Mononuclear cell (primary cell): Measurements from ENCODE around the gene KIAA0825. TPM values are rescaled to one million over a fixed set of nuclear protein-coding genes. Genes with fewer than 3 reads are reported as not detected.

ENCODE experiments used
- H3K27me3 ChIP-seq: 2 replicates; pipeline ENCODE4 v1.6.0; 2011; ENCODE audit warnings: low read length, control low read depth; ENCODE audit not compliant: insufficient read depth
- H3K4me1 ChIP-seq: 2 replicates; pipeline ENCODE4 v1.5.1; 2011; ENCODE audit warnings: mild to moderate bottlenecking, low read length, control low read depth; ENCODE audit not compliant: insufficient read depth
- H3K4me3 ChIP-seq: 2 replicates; pipeline ENCODE4 v1.5.1; 2011; ENCODE audit warnings: mild to moderate bottlenecking, low read length, moderate library complexity
- H3K9me3 ChIP-seq: 2 replicates; pipeline ENCODE4 v1.5.1; 2011; ENCODE audit warnings: low read depth, mild to moderate bottlenecking, control low read depth, low read length
- total RNA-seq: library from RNA; depleted of rRNA; stranded (reverse); fragments of >200 nt; gene quantifications from one replicate; pipeline ENCODE4 v1.2.3, GENCODE V29; 2012

Gene KIAA0825
- total RNA-seq, 1 donor, result 2.5 TPM

DNA sequence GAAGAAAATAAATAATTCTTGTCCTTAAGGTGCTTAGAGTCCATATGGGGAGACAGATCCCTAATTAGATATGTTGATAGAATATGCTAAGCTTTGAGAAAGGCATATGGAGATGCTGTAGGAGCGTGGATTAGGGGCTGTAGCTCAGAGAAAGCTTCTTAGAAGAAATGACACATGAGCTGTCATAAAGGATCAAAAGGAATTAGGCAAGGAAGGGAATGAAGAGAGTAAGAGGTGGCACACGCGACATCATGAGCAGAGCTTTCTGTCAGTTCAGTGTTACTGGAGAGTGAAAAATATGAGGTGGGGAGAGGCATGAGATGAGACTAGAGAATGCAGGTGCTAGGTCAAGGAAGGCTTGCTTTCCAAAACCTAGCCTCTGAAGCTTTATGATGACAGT is 118.6 kb downstream of the KIAA0825 start:
- no peaks in the 10 kb centered on the region for H3K9me3 ChIP-seq

DNA sequence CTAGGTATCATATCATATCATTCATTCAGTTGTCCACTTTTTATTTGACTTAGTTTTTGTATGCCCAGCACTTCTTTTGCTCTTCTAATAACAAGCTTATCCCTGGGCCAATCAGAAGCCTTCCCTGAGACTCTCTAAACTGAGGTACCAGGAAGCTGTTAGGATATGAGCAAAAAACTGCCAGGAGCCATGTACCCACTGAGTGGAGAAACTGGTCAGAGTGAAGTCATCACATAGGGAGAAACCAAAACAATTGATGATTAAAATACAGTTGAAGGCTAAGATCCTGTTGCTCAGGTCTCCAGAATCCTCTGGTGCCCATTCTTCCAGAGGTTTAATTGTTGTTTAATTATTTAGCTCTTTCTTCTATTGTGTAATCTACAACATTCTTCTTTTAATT is 120.2 kb downstream of the KIAA0825 start:
- Histone ChIP-seq H3K27me3 (no peaks in the 10 kb centered on the region), H3K4me1 (no peaks in the 10 kb centered on the region), H3K4me3 (no peak overlapping the region), H3K9me3 (no peaks in the 10 kb centered on the region)

More for the DNA sequence above, 118.6 kb downstream of the KIAA0825 start:
- H3K4me1 ChIP-seq, result no peaks in the 10 kb centered on the region
- H3K27me3 ChIP-seq, result no peaks in the 10 kb centered on the region
- no peak overlapping the region for H3K4me3 ChIP-seq

DNA sequence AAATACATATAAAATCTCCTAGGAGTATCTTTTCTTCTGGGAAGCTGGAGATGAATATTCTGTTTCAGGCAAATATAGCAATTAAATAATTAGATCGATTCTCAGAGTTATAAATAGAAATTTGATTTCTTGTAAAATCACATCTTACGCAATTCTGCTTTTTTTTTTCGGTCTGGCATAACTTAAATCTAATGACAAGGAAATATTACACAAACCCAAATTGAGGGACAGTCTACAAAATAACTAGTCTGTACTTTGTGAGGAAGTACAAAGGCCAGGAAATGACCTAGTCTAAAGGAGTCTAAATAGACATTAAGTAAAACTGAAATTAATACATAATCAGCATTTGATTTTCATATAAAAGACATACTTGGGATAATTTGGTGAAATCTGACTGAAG is 133.3 kb downstream of the KIAA0825 start:
- H3K4me3 ChIP-seq, result no peak overlapping the region
- no peaks in the 10 kb centered on the region for H3K27me3 ChIP-seq
- no peaks in the 10 kb centered on the region for H3K9me3 ChIP-seq
- H3K4me1 ChIP-seq, result no peaks in the 10 kb centered on the region

DNA sequence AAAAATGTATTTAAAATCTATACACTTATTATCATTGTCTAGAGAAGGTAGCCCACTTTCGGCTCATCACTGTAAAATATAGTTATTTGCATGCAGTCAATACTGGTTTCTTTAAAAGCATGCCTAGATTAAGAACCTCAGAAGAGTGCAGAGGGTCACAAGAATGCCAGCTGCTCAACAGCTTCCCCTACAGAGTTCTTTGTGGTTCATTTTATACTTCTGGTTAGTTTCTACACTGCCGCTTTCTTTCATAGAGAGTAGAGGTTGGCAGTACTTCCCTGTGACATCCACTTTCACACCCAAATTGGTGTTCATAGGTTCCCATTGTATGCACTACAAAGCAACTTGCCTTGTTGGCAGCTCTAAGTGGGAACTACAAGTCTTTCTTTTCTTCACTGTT is 137.3 kb downstream of the KIAA0825 start:
- H3K27me3 ChIP-seq, result no peaks in the 10 kb centered on the region
- no peak overlapping the region for H3K4me3 ChIP-seq
- no peaks in the 10 kb centered on the region for H3K9me3 ChIP-seq
- H3K4me1 ChIP-seq, result no peaks in the 10 kb centered on the region

DNA sequence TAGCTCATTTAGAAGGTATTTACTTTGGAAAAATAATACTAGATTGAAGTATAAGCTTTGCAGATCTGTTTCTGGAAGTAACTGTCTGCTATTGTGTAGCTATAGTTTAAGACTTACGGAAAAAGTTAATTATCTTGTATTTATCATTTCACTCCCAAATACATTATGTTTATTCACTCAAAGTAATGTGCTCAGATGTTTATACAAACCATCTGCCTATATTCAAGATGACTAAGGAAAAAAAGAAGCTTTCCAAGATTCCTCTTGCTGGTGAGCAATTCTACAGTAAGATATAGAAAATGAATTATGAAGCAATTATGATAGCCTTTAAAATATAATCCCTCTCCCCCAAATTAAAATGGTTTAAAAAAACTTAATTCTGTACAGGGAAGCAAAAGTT is 137.9 kb downstream of the KIAA0825 start:
- Histone ChIP-seq H3K27me3 (no peaks in the 10 kb centered on the region), H3K4me3 (no peak overlapping the region), H3K9me3 (no peaks in the 10 kb centered on the region), H3K4me1 (no peaks in the 10 kb centered on the region)

DNA sequence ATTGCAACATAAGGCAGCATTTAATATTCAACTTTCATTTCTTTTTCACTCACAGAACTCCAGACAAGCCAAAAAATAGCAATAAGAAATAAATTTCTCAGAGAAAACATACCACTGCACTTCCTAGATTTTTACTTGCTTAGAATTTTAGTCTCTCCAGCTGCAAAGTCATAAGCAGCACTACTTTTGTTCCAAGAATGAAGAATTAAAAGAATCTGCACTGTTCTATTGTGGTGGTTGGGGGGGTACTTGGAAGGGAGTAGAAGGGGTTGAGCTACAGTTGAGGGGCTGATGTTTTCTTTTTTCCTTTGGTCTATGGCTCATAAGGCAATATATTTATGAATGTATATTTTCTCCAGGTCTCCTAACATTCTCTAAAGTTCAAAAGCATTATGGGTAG is 144.5 kb downstream of the KIAA0825 start:
- no peaks in the 10 kb centered on the region for H3K4me1 ChIP-seq
- no peak overlapping the region for H3K4me3 ChIP-seq
- H3K27me3 ChIP-seq, result no peaks in the 10 kb centered on the region
- H3K9me3 ChIP-seq, result no peaks in the 10 kb centered on the region

DNA sequence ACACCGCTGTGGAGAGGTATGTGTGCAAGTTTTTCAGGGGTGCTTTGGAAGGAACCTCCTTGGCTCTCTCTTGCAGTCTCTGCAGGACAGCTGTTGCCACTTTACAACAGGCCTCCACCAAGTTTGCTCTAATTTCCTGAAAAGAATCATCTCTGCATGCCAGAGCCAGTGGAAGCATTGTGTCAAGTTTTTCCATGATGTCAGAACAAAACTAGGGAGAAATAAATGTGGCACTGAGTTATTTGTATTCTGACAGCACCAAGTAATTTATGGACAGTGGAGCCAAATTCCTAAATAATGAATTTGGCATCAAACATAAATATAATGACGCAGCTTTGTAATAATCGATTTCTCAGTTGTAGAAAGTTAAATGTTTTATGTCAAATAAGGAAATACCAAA is 146.9 kb downstream of the KIAA0825 start:
- Histone ChIP-seq H3K4me3 (no peak overlapping the region), H3K9me3 (no peaks in the 10 kb centered on the region), H3K4me1 (no peaks in the 10 kb centered on the region), H3K27me3 (no peaks in the 10 kb centered on the region)

DNA sequence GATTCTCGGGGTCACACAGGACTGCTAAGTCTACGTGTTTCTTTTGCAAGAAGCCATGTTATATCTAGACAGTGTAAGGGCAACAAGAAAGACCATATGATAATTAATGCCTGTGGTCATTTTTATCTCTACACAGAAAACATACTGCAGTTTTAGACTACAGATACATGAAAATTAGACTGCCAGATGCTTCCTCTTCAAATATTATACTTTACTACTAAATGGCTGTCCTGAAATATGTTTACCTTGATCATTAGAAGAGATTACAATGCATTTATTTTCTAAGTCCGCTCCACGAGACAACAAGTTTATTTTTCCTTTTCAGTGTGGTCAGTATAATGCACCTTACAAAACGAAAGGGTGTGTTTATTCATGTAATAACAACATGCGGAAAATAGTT is 147.6 kb downstream of the KIAA0825 start:
- H3K27me3 ChIP-seq, result no peaks in the 10 kb centered on the region
- no peak overlapping the region for H3K4me3 ChIP-seq
- no peaks in the 10 kb centered on the region for H3K4me1 ChIP-seq
- no peaks in the 10 kb centered on the region for H3K9me3 ChIP-seq

DNA sequence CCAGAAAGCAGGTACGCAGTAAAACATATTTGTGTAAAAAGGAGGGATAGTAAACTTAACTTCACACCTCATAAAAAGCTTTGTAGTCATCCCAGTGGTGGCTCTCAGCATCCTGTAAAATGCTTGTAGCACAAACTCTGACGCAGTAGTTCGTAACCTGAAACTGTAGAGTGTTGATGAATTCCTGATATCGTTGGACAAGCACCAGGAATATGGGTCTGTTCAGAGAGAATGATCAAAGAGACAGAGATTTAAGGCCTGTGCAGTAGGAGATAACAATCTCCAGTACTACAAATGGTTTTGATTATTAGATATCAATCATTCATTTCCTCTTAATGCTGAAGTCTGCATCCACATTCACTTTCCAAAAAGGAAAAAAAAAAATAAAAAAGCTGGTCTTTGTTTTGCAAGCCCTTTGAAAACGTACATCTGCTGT is 148.5 kb downstream of the KIAA0825 start:
- Histone ChIP-seq H3K4me1 (no peaks in the 10 kb centered on the region), H3K27me3 (no peaks in the 10 kb centered on the region), H3K9me3 (no peaks in the 10 kb centered on the region), H3K4me3 (no peak overlapping the region)

DNA sequence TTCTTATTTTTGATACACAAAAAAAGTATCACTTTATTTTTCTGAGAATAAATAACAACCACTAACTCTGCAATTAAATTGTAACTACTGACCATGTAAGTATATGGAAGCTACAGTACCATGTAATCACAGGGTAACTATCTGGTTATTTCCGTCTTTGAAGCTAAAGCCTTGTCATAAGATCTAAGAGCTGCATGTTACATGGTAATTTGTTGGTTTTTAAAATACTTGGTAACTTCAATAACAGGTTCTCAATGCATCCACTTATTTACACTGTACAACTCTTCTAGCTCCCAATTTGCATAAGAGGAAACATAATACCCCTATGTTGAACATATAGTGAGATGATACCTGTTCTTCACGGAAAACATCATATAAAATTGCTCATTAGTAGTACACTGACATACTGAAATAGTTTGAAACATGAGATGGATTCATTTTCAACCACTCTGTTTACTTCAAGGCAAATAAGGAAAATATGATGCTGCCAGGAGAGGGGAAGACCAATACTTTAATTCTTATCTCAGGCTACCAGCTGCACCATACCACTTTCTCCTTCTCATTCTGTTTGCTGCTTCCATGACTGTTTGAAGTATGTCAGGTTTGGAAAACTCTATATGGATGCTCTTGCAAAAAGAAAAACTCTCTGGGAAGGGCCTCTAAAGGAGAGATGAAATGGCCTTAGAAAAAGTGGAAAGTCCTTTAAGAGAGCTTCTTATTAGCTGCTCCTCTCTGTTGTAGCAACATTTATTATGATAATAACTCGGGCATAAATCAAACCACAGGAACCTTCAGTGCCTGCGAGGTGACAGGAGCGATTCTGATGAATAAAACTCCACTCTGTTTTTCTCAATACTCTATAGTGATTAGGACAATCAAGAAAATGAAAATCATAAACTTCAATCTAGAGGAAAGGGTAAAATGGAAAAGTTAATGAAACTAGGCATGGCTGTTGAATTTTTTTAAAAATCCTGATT is 150.2 kb downstream of the KIAA0825 start:
- Histone ChIP-seq H3K27me3 (no peaks in the 10 kb centered on the region), H3K9me3 (no peaks in the 10 kb centered on the region), H3K4me3 (no peak overlapping the region), H3K4me1 (no peaks in the 10 kb centered on the region)

DNA sequence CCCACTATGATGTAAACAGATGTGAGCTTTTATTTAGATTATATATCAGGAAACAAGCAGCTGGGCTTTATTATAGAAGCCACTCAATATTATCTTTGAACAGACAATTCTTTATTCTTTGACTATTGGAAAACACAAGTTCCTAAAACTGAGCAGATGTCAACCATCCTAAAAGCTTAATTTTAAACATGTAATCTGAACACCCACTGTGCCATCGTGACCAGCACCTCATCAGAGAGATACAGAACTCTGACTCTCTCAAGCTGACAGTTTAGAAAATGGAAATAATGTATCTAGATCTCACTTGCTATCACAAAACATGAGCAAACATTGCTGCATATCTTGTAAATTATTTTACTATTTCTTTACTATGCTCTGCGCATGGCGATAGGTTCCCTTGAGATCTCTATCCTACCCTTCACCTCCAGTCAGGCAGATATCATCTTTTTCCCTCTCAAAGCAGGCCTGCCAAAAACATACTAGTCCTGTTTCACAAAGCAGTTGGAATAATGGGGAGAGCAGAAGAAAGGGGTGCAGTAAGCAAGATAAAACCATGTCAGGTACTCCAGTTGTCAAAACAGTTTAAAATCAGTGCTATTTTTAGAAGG is 151.0 kb downstream of the KIAA0825 start:
- H3K27me3 ChIP-seq, result no peaks in the 10 kb centered on the region
- no peaks in the 10 kb centered on the region for H3K4me1 ChIP-seq
- no peak overlapping the region for H3K4me3 ChIP-seq
- H3K9me3 ChIP-seq, result no peaks in the 10 kb centered on the region

DNA sequence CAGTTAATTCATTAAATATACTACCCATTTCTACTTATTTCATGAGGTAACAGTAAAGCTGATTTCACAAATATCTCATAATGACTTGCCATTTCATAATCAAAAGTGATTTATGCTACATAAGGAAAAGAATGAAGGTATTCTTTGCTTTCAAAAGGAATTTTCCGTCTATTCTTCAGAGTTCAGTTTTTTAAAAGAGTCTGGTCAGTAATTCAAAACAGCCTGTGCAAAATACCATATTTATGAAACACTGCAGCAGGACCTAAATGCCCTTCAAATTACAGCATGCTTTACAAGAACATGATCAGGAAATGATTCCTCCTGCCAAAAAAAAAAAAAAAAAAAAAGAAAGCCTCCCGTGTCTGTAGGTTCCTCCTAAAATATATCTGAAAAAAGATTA is 154.7 kb downstream of the KIAA0825 start:
- no peak overlapping the region for H3K4me3 ChIP-seq
- no peaks in the 10 kb centered on the region for H3K27me3 ChIP-seq
- H3K9me3 ChIP-seq, result no peaks in the 10 kb centered on the region
- H3K4me1 ChIP-seq, result no peaks in the 10 kb centered on the region

DNA sequence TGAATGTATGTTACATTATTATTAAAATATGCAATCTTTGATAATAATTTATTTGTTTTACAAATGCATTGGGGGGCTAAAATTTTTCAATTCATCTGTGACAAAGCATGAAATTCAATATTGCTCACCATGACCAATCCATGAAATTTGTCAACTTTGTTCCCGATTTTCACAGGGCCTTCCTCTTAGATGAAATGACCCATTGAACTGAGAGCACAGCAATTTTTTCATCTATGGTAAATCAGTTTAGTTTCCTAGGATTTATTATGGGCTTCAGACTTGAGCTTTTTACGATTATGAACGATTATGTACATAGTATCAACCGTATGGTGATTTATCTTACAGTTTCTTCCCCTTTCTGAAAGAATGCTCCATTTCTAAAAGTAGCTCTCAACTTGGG is 157.3 kb downstream of the KIAA0825 start:
- Histone ChIP-seq H3K4me1 (no peaks in the 10 kb centered on the region), H3K27me3 (no peaks in the 10 kb centered on the region), H3K4me3 (no peak overlapping the region), H3K9me3 (no peaks in the 10 kb centered on the region)

DNA sequence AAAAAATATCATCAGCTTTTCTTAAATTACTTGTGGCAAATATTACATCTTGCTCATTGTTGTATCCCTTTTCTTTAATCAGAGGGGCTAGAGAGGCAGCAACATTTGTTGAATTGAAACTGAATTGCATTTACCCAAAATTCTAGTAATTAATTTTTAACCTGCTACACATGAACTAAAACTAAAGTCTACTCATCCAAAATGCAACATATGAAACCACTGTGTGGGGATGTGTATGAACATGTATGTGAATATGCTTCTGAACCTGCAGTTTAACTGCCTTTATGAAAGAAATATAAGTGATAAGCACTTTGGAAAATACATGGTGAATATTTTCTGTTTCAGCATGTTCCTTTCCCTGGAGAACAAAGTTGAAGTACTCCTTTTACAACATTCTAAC is 158.5 kb downstream of the KIAA0825 start:
- H3K27me3 ChIP-seq, result no peaks in the 10 kb centered on the region
- no peak overlapping the region for H3K4me3 ChIP-seq
- no peaks in the 10 kb centered on the region for H3K4me1 ChIP-seq
- H3K9me3 ChIP-seq, result no peaks in the 10 kb centered on the region

DNA sequence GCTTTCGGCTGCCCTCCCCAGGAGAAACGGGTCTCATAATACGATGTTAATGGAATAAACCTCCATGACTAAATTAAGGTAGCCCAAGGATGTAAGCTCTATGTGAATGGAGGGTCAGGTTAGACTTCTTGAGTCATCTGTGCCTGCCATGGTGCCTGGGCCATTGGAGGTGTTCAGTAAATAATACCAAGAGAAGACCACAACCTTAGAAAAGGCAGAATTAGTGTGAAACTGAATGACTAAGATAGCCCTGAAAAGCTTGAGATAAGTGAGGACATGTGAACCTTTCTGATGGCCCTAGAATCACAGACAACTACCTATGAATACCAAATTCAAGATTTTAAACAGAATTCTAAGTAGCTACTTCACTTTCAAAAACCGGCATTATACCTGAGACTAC is 160.6 kb downstream of the KIAA0825 start:
- Histone ChIP-seq H3K4me3 (no peak overlapping the region), H3K9me3 (no peaks in the 10 kb centered on the region), H3K4me1 (no peaks in the 10 kb centered on the region), H3K27me3 (no peaks in the 10 kb centered on the region)

DNA sequence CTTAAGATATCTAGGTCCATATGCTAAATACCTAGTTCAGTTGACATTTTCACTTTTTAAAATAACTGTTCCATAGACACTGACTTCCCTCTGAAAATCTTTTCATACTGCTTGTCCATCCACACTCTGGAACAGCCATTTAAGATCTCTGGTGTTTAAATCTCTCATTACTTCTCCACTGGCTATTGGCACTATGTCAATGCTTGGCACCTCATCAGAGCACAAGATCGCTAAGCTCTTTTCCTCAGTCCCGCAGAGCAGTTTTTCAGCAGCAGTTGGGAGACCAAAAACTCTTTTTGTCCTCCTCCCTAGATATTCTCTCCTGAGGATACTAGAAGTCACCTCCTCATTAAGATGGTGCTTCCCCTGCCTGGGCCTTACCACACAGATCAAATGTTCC is 172.7 kb downstream of the KIAA0825 start:
- H3K4me3 ChIP-seq, result no peak overlapping the region
- H3K9me3 ChIP-seq, result no peaks in the 10 kb centered on the region
- no peaks in the 10 kb centered on the region for H3K4me1 ChIP-seq
- no peaks in the 10 kb centered on the region for H3K27me3 ChIP-seq
